GM18870 (cell line): ENCODE results near the gene TFEB.

ENCODE experiments used
- ATAC-seq: cut with Tn5 transposase; IDR thresholded peaks from one replicate; pipeline ENCODE4 v1.9.1; 2021; ENCODE audit warnings: moderate library complexity; ENCODE audit not compliant: unreplicated experiment

The TFEB gene

DNA sequence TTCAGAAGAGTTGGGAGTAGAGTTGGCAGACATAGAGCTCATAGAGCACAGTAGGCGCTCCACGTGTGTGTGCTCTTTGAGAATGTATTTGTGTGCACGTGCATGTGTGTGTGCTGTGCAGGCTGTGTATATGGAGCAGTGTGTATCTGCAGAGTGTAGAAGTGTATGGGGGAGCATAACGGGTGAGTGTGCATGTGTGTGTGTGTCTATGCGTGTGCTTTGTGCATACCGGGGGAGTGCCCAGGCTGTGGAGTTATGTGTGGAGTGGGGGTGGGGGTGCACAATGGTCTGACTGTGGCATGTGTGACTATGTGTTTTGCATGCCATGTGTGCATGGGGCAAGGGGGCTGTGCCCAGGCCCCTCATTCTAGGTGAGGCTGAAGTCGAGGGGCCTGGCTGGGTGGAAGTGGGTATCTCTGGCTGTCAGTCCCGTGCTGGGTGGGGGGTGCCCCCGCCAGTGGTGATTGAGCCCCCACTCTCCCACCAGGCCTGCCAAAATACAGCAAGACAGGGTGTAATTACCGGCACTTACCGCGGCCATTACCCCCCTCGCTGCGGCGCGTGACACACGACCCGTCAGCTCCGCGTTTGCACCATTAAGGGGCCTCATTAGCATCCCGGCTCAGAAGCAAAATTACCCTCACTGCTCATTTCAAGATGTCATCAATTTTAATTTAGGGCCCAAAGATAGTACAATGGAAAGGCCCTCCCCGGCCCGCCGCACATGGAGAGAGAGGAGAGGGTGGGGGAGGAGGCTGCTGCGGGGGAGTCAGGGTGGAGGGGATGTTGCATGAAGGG, 58.1 kb downstream of the TFEB start:
- no peak for ATAC-seq

DNA sequence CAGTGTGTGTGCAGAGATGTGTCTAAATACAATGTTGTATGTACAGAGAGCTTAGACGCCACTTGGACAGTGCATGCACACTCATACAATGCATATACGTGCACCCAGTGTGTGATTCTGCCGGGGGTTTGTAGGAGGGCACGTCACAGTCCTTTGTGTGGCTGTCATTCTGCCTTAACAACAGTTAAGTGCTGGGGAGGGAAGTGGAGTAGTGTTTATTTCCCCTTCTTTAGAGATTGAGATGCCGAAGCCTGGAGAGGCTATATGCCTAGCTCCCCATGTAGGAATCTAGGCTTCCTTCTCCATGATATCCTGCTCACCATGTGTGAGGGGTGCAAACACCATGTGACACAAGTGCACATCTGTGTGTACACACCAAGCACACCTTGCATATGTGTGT, 59.0 kb downstream of the TFEB start:
- ATAC-seq: no peak

DNA sequence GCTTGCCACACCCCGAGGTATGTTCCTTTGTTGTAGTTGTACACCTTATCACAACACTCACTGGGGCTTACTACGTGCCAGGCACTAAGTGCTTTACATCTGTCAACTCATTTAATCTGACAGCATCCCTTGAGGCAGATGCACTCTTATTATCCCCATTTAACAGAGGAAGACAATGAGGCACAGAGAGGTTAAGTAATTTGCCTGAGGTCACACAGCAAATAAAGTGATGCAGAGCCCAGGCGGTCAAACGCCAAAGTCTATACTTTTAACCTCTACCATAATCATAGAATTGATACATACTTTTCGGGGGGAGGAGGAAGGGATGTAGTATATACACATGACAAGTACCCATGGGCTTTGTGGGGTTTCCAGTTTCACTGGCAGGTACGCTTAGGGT, 59.4 kb downstream of the TFEB start:
- no peak for ATAC-seq

DNA sequence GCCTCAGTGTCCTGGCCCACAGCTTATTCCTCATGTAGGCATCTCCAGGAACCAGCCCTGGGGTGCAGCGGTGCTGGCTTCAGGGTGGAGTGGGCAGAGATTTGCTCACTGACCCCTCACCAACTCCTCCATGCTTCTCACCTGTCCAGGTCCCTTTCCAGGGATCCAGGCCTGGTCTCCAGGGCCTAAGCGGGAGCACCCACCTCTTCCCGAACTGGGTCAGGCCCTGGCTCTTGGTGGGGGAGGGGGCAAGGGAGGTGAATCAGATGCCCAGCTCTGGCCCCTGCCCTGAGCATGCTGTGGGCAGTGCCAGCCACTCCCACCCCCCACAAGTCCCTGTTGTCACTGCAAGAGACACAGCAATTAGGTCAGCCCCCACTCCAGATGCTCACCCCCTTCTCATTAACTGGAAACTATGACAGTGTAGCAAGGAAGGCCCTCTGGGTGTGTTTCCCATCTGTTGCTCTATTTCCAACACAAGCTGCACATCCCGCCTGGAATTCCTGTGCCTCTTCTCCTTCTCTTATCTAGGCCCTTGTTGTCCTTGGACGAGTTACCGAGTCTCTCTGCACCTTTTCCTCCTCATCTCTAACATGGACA, 60.1 kb downstream of the TFEB start:
- ATAC-seq: no peak

DNA sequence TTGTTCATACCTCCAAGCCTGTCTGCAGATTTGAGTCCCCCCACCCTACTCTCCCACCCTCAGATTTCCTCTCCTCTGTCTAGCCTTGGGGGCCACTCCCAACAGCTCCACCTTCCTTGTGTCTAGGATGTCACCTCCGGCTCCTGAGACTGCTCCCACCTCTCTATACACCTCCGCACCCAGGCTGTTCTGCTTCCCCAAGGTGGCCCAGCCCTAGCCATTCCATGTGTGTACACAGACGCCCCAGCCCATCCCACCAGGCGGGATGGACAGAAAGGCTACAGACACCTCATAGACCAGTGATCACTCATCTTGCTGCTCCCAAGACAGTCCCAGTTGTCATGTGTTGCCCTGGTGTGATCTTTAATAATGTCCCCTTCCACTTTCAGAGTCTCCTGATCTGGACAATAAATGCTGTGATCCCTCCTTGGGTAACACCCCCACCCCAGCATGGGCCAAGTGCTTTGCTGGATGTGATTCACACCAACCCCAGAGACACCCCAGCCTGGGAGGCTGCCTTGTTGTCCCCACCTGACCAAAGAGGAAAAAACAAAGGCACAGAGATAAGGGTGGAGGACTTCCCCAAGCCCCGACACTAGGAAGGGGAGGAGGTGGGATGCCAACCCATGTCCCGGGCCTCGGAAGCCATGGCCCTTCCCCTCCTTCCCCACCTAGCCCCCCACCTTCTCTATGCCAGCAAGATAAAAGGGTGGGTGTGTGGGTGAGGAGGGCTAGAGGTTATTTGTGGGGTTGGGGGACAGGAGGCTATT, 61.0 kb downstream of the TFEB start:
- ATAC-seq: no peak

DNA sequence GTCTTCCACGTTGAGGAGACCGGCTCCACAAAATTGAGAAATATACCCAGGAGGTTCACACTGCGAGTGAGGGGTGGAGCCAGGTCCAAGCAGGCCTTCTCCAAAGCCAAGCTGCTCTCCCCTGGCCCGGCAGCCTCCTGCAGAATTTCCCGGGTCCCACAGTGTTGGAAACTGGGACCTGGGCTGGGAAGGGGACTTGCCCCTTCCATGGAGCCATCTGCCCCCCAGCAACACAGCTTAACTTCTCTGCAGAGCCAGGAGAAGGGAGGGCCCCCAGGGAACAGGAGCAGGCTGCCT, 61.8 kb downstream of the TFEB start:
- ATAC-seq: no peak

DNA sequence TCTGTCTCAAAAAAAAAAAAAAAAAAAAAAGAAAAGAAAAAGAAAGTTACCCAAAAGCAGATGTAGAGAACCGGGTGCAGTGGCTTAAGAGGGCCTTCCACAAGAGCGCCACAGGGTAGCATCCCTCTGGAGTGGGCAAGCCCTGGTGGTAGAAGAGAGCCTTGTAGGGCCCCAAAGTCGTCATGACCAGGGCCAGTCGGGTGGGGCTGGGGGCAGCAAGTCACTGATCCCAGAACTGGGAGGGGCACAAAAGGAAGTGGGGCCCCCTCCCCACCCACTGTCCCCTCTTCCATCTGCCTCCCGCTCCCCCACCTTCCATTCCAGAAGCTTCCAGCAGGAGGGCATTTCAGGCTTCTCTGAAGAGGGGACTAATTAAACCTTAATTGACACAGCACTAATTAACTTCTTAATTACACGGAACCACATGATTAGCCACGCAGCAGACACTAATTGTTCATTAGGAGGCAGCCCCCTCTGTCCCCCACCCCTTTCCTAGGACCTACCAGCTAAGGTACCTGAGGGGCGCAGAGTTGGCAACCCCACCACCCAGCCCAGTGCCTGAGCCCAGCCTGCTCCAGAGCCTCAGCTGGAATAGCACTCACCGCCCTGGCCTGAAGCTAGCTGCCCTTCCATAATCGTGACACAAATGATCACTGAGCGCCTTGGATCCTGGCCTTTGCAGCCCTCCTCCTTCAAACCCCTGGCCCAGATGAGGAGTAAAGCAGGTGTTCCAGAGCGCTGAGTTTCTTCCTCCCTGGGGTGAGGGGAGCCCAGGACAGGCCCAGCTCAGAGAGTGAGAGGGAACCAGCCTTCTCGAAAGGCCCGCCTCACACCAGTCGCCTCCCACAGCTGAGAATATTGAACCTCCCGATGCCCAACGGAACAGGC, 62.3 kb downstream of the TFEB start:
- no peak for ATAC-seq

DNA sequence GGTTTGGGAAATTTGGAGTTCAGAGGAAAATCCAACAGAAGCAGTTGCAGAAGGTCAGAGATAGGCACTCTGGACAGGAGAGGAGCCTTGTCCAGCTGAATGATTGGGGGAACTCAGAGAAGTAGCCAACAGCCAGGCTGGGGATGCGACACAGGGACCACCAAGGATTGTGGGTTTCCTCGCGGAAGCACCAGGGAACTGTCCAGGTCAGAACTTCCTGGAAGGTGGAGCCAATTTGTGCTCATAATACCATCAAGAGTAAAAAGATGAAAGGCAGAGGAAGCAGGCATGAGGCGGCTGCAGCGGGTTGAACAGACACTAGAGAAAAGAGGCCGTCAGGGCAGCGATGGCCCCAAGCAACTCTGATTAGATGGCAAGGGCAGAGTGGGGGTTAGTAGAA, 63.4 kb downstream of the TFEB start:
- no peak for ATAC-seq

DNA sequence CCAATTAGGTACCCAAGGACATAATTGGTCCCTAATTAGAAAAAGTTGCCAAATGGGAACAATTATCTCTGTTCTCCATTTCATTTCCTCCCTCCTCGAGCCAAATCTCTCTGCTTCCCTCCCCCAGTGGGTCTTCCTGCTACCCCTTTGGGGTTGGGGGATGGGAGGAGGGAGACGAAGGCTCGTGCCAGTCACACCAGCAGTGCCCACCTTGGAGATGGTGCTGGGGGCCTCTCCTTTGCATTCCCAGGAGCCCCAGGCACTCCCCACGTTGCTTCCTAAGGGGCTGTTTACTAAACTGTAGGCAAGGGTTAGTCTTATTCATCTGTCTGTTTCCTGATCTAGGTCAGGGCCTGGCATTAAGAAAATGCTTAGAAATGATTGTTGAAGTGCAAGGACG, 64.0 kb downstream of the TFEB start:
- no peak for ATAC-seq

DNA sequence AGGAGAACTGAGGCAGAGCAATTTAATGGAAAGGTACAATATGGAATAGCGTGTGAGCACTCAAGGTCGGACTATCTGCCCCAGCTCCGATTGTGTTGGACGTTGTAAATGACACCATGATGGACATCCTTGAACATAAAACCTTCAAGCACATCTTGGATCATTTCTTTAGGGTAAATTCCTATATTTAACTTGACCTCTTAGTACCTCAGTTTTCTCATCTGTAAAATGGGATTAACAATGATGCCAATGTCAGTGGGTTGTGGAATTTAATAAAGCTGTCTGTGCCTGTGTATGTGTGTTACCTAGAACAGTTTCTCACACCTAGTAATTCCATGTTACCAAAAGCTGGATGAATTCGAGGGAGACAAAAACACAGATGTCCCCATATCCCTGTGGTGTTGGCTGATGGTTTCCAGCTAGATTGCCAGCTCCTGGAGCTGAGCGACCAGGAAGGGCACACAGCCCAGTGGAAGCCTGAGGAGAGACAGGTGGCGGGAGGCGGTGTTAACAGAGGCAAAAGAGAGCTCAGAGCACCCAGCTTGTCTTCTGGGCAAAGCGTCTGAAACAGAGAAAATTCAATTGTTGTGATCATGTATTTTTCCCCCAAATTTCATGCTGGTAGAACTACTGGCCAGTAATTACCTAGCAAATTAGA, 64.6 kb downstream of the TFEB start:
- no peak for ATAC-seq

DNA sequence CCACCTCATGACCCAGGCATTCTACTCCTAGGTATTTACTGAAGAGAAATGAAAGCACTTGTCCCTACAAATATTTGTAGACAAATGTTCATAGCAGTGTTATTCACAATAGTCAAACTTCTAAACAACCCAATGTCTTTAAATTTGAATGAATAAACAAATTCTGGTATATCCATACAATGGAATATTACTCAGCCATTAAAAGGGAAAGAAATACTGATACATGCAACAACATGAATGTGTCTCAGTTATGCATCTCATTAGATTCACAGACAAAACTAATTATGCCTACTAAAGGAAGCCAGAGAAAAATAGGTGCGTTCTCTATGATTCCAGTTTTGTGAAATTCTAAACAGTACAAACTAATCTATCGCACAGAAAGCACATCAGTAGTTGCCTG, 66.4 kb downstream of the TFEB start:
- no peak for ATAC-seq

DNA sequence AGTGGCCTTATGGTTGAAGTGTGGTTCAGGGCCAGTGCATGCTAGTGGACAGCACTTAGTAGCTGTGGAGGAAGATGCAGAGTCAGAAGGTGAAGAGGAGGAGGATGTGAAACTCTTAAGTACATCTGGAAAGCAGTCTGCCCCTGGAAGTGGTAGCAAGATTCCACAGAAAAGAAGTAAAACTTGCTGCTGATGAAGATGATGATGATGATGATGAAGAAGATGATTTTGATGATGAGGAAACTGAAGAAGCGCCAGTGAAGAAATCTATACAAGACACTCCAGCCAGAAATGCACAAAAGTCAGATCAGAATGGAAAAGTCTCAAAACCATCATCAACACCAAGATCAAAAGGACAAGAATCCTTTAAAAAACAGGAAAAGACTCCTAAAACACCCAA, 68.2 kb downstream of the TFEB start:
- ATAC-seq: no peak

DNA sequence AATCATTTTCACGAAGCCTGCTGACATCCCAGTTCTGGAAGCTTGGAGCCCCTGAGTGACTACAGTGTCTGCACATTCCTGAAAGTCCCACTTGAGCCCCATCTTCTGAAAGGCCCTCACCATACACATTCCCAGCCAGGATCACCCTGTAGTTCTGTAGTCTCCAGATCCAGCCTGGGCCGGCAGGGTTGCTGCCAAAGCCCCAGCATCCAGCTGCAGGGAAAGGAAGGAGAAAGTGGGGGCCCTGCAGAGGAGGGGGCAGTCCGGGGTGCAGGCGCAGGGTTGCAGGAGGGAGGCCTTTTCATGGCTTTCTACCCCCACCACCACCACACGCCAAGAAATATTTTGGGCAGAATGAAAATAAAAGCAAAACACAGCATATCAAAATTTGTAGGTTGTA, 71.1 kb downstream of the TFEB start:
- no peak for ATAC-seq

DNA sequence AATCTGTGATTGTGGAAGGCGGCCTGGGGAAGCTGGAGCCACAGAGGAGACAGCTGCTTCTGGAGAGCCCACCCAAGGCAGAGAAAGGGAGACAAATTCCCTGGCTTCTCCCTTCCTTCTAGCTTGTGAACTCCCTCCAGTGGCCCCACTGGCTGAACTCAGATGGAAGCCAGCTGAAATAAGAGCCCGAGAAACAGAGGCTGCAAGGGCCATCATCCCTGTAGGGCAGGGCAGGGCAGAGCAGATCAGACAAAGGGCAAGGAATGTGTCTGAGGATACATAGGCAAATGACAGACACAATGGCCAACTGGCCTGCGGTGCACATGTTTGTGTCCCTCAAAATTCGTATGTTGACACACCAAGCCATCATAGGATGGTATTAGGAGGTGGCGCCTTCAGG, 71.8 kb downstream of the TFEB start:
- no peak for ATAC-seq

DNA sequence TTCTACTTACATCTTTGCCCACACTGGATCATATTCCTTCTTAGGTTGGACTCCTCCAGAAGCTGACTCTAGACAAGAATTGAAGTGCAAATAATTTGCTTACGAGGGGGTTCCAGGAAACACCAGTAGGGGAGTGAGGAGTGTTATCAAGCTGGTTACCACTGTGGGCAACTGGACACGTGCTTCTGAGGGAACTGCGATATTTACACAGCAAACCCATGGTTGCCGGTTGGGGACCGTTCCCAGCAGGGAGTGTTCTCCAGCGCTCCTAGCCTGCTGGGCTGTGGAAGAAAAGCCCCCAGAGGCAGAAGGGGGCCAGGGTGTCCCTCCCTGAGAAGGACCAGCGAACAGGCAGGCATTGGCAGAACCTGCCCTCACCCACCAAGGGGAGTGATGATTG, 75.5 kb downstream of the TFEB start:
- no peak for ATAC-seq

DNA sequence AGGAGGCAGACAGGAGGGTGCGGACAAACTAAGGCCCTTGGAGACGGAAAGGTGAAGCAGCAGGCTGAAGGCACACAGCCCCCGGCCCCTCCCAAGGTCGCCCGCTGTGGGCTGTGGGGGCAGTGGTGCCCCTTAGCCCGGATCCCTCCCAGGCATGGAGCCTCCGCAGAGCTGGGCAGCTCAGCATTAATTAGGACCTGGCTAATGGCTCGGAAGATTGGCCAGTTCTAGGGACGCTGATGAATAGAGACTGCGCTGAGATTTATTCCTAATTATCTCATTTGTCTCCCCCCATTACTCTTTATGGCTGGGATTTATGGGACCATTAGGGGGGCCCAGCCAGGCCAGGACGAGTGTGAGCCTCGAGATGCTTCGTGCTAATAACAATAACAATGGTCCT, 76.8 kb downstream of the TFEB start:
- ATAC-seq: no peak

DNA sequence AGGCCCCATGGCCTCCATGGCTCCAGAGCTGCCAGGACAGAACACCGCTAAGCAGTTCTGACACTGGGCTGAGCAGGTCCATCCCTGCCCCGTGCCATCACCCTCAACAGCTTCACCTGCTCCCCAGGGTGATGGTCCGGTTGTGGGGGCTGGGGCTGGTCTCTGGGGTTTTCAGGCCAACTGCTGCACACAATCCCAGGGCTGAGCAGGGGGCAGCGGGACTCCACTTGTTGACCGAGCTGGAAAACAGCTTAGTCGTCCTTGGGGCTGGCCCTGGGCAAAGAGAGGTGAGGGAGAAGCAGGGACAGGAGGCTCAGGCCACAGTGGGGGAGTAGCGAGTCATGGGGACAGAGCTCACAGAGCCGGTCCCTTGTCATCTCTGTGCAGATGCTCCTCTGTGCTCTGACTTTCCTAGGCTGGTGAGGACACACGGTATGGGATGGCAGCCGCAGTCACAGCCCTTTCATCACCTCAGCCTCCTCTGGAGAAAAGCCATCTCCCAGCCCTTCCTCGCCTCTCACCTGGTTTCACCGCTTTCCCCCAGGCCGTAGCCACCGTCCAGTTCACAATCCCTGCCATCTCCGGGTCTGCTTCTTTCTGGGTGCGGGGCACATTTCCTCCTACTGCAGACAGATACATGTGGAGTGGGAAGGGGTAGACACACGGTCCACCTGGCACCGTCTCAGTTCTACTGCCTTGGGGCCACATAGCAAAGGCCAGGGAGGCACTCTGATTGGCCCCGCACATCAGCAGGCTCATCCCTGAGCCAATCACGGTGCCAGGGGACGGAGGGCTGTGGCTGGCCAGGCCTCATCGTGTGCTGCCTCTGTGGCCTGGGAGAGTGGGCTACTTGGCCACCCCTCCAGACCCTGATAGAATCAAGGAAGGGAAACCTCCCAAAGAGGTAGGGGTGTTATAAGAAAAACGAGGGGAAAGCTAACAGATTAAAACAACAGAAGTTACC, 78.0 kb downstream of the TFEB start:
- ATAC-seq: no peak

DNA sequence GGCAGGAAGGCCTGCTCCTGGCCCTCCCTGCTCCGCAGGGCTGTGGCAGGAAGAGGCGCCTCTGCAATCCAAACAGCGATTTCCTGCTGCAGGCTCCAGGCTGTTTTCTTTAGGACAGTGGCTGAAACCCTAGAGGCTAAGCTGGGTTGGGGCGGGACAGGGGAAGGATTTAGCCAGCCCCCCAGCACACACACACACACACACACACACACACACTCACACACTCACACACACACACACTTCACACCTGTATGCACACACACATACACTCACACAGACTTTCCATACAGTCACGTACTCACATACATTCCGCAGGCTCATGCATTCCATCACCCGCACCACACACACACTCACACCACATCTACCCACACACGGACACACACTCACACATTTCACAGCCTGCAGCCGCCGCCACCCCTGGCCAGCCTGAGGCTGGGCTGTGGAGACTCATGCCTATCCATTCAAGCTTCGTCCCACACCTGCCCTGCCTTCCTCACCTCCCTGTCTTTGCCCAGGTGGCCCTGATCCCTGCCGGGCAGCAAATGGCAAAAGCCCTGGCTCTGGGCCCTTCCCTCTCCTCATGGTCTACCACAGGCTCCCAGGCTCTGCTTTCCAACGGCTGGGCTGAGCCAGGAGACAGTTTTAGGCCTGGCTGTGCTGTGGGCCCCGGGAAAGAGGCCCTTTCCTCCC, 79.3 kb downstream of the TFEB start:
- ATAC-seq: no peak

DNA sequence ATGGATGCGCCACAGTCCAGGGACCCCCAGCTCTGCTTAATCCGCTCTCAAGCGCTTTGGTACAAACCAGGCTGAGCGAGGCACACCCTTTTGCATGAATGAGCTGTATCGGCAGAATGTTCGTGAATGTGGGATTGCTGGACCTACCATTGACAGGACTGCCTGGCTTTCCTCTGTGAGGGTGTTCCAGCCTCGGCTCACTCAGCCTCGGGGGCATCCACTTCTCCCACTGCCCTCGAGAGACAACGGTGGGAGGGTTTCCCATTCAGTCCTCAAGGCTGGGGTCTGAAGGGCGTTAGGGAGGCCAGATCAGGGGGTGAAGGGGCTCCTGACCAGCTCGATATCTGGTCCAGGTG, 79.8 kb downstream of the TFEB start:
- ATAC-seq: no peak
